CD4-positive, CD25-positive, alpha-beta regulatory T cell (primary cell): ENCODE results near the gene ANKRD13C. TPM values are rescaled to one million over a fixed set of nuclear protein-coding genes. Genes with fewer than 3 reads are reported as not detected.

Source experiments
- ATAC-seq, 2 donors: fragments of 150-1000 bp; cut with Tn5 transposase; one replicate each; pipeline ENCODE4 v1.10.0; 2021; ENCODE audit warnings: low read depth in 2 of 2, moderate number of reproducible peaks in 2 of 2, moderate library complexity in 1 of 2
- DNase-seq, 3 donors: peaks; one replicate each; pipeline versions ENCODE4 v3.0.0 to v3.0.0-alpha.2; 2012 to 2022; ENCODE audit warnings: mixed read lengths in 1 of 3
- H3K27ac ChIP-seq: one replicate; pipeline ENCODE4 v1.7.0; 2013; ENCODE audit warnings: mild to moderate bottlenecking, low read length; ENCODE audit not compliant: insufficient read depth, poor library complexity, severe bottlenecking
- H3K27me3 ChIP-seq: one replicate; pipeline ENCODE4 v1.7.0; 2013; ENCODE audit warnings: low read length; ENCODE audit not compliant: control insufficient read depth, insufficient read depth
- H3K36me3 ChIP-seq: one replicate; pipeline ENCODE4 v1.7.0; 2013; ENCODE audit warnings: mild to moderate bottlenecking, low read length, moderate library complexity; ENCODE audit not compliant: control insufficient read depth, insufficient read depth
- H3K4me1 ChIP-seq: 2 replicates; pipeline ENCODE4 v1.7.0; 2013; ENCODE audit warnings: mild to moderate bottlenecking, low read length; ENCODE audit not compliant: insufficient read depth, control insufficient read depth, poor library complexity, severe bottlenecking
- H3K4me3 ChIP-seq: one replicate; pipeline ENCODE4 v1.7.0; 2013; ENCODE audit warnings: low read depth, mild to moderate bottlenecking, low read length, moderate library complexity
- H3K9me3 ChIP-seq, 2 experiments: 1 replicate in 1 of 2; 2 replicates in 1 of 2; pipeline ENCODE4 v1.7.0; 2013; ENCODE audit warnings: low read length in 2 of 2, mild to moderate bottlenecking in 1 of 2, moderate library complexity in 1 of 2; ENCODE audit not compliant: control insufficient read depth in 2 of 2
- H3K27ac Mint-ChIP-seq, 3 donors: one replicate each; pipeline ENCODE4 v1.8.0; 2020 to 2022; ENCODE audit warnings: mild to moderate bottlenecking in 3 of 3, mixed read lengths in 3 of 3, moderate library complexity in 2 of 3
- H3K27me3 Mint-ChIP-seq: one replicate; pipeline ENCODE4 v1.8.0; 2022; ENCODE audit warnings: mild to moderate bottlenecking, mixed read lengths
- H3K36me3 Mint-ChIP-seq: one replicate; pipeline ENCODE4 v1.8.0; 2020; ENCODE audit warnings: mixed read lengths
- H3K4me1 Mint-ChIP-seq, 4 donors: one replicate each; pipeline ENCODE4 v1.8.0; 2020 to 2022; ENCODE audit warnings: mixed read lengths in 4 of 4, mild to moderate bottlenecking in 1 of 4
- H3K4me3 Mint-ChIP-seq, 4 donors: one replicate each; pipeline ENCODE4 v1.8.0; 2020 to 2022; ENCODE audit warnings: mild to moderate bottlenecking in 4 of 4, mixed read lengths in 4 of 4, moderate library complexity in 3 of 4
- H3K9me3 Mint-ChIP-seq, 7 donors: one replicate each; pipeline ENCODE4 v1.8.0; 2020 to 2022; ENCODE audit warnings: mixed read lengths in 7 of 7, mild to moderate bottlenecking in 3 of 7, moderate library complexity in 2 of 7
- polyA plus RNA-seq, 4 donors: library from polyadenylated mRNA; unstranded; fragments of 300-500 nt; fragmentation: Illumina TruSeq; gene quantifications; one replicate each; pipeline ENCODE4 v1.2.3, GENCODE V29; 2021
- total RNA-seq: library from RNA; stranded (reverse); gene quantifications from one replicate; pipeline ENCODE4 v1.2.3, GENCODE V29; 2022

Gene ANKRD13C
- total and polyA plus RNA-seq, 5 donors from 2014 or later: 12.7 to 30.7 (median 16.0) TPM

DNA sequence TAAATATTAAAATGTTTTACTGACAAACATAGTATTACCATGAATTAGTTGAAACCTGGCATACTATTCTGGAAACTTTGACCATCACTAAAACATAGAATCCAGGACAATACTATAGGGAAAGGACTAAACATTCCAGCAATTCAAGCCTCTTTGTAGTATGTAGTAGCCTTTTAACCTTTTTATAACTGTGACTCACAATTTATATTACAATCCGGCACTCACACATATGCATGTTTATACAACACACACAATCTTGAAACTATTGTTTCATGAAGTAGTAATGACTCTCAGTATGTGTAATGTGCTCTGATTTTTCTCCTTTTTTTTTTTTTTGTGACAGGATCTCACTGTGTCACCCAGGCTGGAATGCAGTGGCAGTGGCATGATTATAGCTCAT lies 64.3 kb downstream of the ANKRD13C start:
- Histone ChIP-seq H3K4me1 (no peaks in the 10 kb centered on the region), H3K9me3 (no peaks in the 10 kb centered on the region), H3K4me3 (no peak overlapping the region), H3K27ac (no peak overlapping the region), H3K27me3 (no peaks in the 10 kb centered on the region), H3K36me3 (peaks cover 58% of the 10 kb centered on the region)
- H3K4me1 Mint-ChIP-seq: peaks cover 0 to 14% (median 11%) of the 10 kb centered on the region in 4 donors
- H3K27ac Mint-ChIP-seq: no peak overlapping the region
- no peaks in the 10 kb centered on the region for H3K9me3 Mint-ChIP-seq
- ATAC-seq: no peak
- no peak for DNase-seq
- H3K36me3 Mint-ChIP-seq: peaks cover 25% of the 10 kb centered on the region
- no peaks in the 10 kb centered on the region for H3K27me3 Mint-ChIP-seq
- no peak overlapping the region for H3K4me3 Mint-ChIP-seq

DNA sequence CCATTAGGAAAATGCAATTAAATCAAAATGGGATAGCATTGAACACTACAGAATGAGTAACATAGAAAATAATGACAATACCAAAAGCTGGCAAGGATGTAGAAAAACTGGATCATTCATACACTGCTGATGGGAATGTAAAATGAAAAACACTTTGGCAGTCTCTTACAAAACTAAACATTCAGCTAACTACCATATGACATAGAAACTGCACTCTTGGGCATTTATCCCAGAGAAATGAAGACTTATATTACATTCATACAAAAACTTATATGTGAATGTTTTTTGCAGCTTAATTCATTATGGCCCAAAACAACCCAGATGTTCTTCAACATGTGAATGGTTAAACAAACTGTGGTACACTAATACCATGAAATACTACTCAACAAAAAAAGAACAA lies 66.4 kb downstream of the ANKRD13C start:
- Mint-ChIP-seq H3K36me3 (peaks cover 17% of the 10 kb centered on the region), H3K27me3 (no peaks in the 10 kb centered on the region)

DNA sequence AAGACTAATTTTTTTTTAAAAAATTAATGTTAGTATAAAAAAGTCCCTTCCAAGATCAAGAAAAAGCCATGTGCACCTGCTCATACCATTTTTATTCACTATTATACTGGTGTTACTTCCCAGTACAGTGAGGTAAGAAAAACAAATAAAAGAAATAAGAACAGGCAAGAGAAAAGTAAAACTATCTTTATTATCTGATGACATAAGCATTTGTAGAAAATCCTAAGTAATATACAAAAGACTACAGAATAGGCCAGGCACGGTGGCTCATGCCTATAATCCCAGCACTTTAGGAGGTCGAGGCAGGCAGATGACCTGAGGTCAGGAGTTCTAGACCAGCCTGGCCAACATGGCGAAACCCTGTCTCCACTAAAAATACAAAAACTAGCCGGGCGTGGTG lies 68.1 kb downstream of the ANKRD13C start:
- Mint-ChIP-seq H3K36me3 (peaks cover 13% of the 10 kb centered on the region), H3K27ac (no peak overlapping the region)
- H3K9me3 ChIP-seq: no peaks in the 10 kb centered on the region

More for the DNA sequence above, 66.4 kb downstream of the ANKRD13C start:
- Mint-ChIP-seq H3K9me3 (no peaks in the 10 kb centered on the region), H3K4me3 (no peak overlapping the region), H3K4me1 (peaks cover under 1 to 10% (median 6%) of the 10 kb centered on the region in 4 donors), H3K27ac (peak overlapping the region in 1 of 3 donors; percentile 81)
- Histone ChIP-seq H3K36me3 (peaks cover 50% of the 10 kb centered on the region), H3K4me3 (no peak overlapping the region), H3K27ac (no peak overlapping the region), H3K9me3 (no peaks in the 10 kb centered on the region), H3K27me3 (no peaks in the 10 kb centered on the region), H3K4me1 (no peaks in the 10 kb centered on the region)
- ATAC-seq (no peak), DNase-seq (no peak)

GRCh38 chr1:70284366-70284765 lies 70.2 kb downstream of the ANKRD13C start:
- peaks cover 38% of the 10 kb centered on the region for H3K36me3 ChIP-seq
- Mint-ChIP-seq H3K27me3 (no peaks in the 10 kb centered on the region), H3K4me1 (peaks cover 0 to 11% (median 7%) of the 10 kb centered on the region in 4 donors), H3K36me3 (peaks cover 17% of the 10 kb centered on the region), H3K4me3 (no peak overlapping the region), H3K9me3 (no peaks in the 10 kb centered on the region), H3K27ac (no peak overlapping the region)
- H3K4me1 ChIP-seq: no peaks in the 10 kb centered on the region
- no peak for ATAC-seq
- no peak overlapping the region for H3K27ac ChIP-seq
- H3K4me3 ChIP-seq: no peak overlapping the region
- no peak for DNase-seq
- no peaks in the 10 kb centered on the region for H3K27me3 ChIP-seq
- H3K9me3 ChIP-seq: no peaks in the 10 kb centered on the region

More for the DNA sequence above, 68.1 kb downstream of the ANKRD13C start:
- Histone ChIP-seq H3K36me3 (peaks cover 46% of the 10 kb centered on the region), H3K4me3 (no peak overlapping the region), H3K4me1 (no peaks in the 10 kb centered on the region), H3K27me3 (no peaks in the 10 kb centered on the region), H3K27ac (no peak overlapping the region)
- DNase-seq: no peak
- peaks cover 0 to 8% (median 6%) of the 10 kb centered on the region in 4 donors for H3K4me1 Mint-ChIP-seq
- H3K9me3 Mint-ChIP-seq: no peaks in the 10 kb centered on the region
- no peak overlapping the region for H3K4me3 Mint-ChIP-seq
- no peaks in the 10 kb centered on the region for H3K27me3 Mint-ChIP-seq
- ATAC-seq: no peak

GRCh38 chr1:70278710-70279109 lies 75.8 kb downstream of the ANKRD13C start:
- H3K4me1 Mint-ChIP-seq: peaks cover 0 to 5% (median 2%) of the 10 kb centered on the region in 4 donors
- no peaks in the 10 kb centered on the region for H3K27me3 Mint-ChIP-seq
- no peaks in the 10 kb centered on the region for H3K27me3 ChIP-seq
- H3K4me1 ChIP-seq: no peaks in the 10 kb centered on the region
- DNase-seq: no peak
- H3K9me3 Mint-ChIP-seq: no peaks in the 10 kb centered on the region
- H3K9me3 ChIP-seq: no peaks in the 10 kb centered on the region
- peaks cover 23% of the 10 kb centered on the region for H3K36me3 Mint-ChIP-seq
- no peak overlapping the region for H3K4me3 Mint-ChIP-seq
- H3K27ac Mint-ChIP-seq: no peak overlapping the region
- H3K27ac ChIP-seq: no peak overlapping the region
- no peak for ATAC-seq
- peaks cover 37% of the 10 kb centered on the region for H3K36me3 ChIP-seq
- H3K4me3 ChIP-seq: no peak overlapping the region

- Histone ChIP-seq H3K27me3 (no peaks in the 10 kb centered on the region), H3K36me3 (peaks cover 35% of the 10 kb centered on the region), H3K27ac (no peak overlapping the region), H3K9me3 (no peaks in the 10 kb centered on the region), H3K4me3 (no peak overlapping the region), H3K4me1 (no peaks in the 10 kb centered on the region)
- H3K36me3 Mint-ChIP-seq: peaks cover 27% of the 10 kb centered on the region
- H3K4me1 Mint-ChIP-seq: peaks cover 0 to 5% (median 2%) of the 10 kb centered on the region in 4 donors
- H3K4me3 Mint-ChIP-seq: no peak overlapping the region
- no peak overlapping the region for H3K27ac Mint-ChIP-seq
- DNase-seq (no peak), ATAC-seq (no peak)
- H3K27me3 Mint-ChIP-seq: no peaks in the 10 kb centered on the region
- no peaks in the 10 kb centered on the region for H3K9me3 Mint-ChIP-seq
These were observed 76.6 kb downstream of the ANKRD13C start for GRCh38 chr1:70277875-70278274.

- Histone ChIP-seq H3K4me3 (no peak overlapping the region), H3K4me1 (no peaks in the 10 kb centered on the region), H3K27me3 (no peaks in the 10 kb centered on the region), H3K9me3 (no peaks in the 10 kb centered on the region), H3K36me3 (peaks cover 44% of the 10 kb centered on the region), H3K27ac (no peak overlapping the region)
- H3K36me3 Mint-ChIP-seq: peaks cover 40% of the 10 kb centered on the region
- ATAC-seq (no peak), DNase-seq (no peak)
- no peaks in the 10 kb centered on the region for H3K27me3 Mint-ChIP-seq
- peaks cover 2 to 18% (median 7%) of the 10 kb centered on the region in 4 donors for H3K4me1 Mint-ChIP-seq
- peaks cover 0 to 2% (median 0%) of the 10 kb centered on the region in 7 donors for H3K9me3 Mint-ChIP-seq
- no peak overlapping the region for H3K27ac Mint-ChIP-seq
- no peak overlapping the region for H3K4me3 Mint-ChIP-seq
These were observed 88.6 kb downstream of the ANKRD13C start for GRCh38 chr1:70265946-70266345.

- peaks cover 0 to 2% (median 0%) of the 10 kb centered on the region in 7 donors for H3K9me3 Mint-ChIP-seq
- peaks cover 40% of the 10 kb centered on the region for H3K36me3 Mint-ChIP-seq
- H3K4me1 Mint-ChIP-seq: peaks cover 2 to 18% (median 8%) of the 10 kb centered on the region in 4 donors
- Histone ChIP-seq H3K4me3 (no peak overlapping the region), H3K27me3 (no peaks in the 10 kb centered on the region), H3K36me3 (peaks cover 41% of the 10 kb centered on the region), H3K27ac (no peak overlapping the region), H3K9me3 (no peaks in the 10 kb centered on the region), H3K4me1 (no peaks in the 10 kb centered on the region)
- H3K27ac Mint-ChIP-seq: peak overlapping the region; percentile 60 to 89 (median 64)
- no peak overlapping the region for H3K4me3 Mint-ChIP-seq
- no peaks in the 10 kb centered on the region for H3K27me3 Mint-ChIP-seq
- no peak for ATAC-seq
- DNase-seq: no peak
These were observed 89.7 kb downstream of the ANKRD13C start for GRCh38 chr1:70264839-70265238.
